Umbilical cord (tissue), 2 donors: ENCODE results near the gene ADAMTS6. TPM values are rescaled to one million over a fixed set of nuclear protein-coding genes. Genes with fewer than 3 reads are reported as not detected.
A peak's percentile ranks its signal among the peaks of the same experiment; 100 is the strongest.

Experiments used
- DNase-seq: peaks from one replicate; pipeline ENCODE4 v3.0.0-alpha.2; 2015; ENCODE audit warnings: low spot score
- total RNA-seq: library from RNA; depleted of rRNA; stranded (reverse); fragments of >200 nt; gene quantifications from one replicate; pipeline ENCODE4 v1.2.3, GENCODE V29; 2014; ENCODE audit warnings: low replicate concordance; ENCODE audit not compliant: insufficient read depth

ADAMTS6 gene
- total RNA-seq, 1 donor from 2014 or later: 104 TPM

DNA sequence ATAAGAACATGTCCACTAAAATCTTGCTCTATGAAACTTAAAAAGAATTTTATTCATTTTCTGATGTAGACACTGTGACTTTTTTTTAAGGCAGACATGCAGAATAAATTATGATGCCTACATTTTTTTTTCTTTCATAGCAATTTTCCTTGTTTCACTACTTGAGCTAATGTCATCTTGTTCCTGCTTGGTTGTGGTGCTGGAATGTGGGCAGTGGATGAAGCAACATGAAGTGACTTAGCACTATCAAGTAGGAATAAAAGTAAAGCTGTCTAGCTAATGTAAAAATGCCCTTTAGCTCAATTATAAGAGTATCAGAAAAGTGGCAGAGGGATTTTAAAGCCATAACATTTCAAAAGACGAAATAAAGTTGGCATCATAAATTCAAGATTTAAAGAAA lies 191.0 kb downstream of the ADAMTS6 start:
- DNase-seq: no peak

DNA sequence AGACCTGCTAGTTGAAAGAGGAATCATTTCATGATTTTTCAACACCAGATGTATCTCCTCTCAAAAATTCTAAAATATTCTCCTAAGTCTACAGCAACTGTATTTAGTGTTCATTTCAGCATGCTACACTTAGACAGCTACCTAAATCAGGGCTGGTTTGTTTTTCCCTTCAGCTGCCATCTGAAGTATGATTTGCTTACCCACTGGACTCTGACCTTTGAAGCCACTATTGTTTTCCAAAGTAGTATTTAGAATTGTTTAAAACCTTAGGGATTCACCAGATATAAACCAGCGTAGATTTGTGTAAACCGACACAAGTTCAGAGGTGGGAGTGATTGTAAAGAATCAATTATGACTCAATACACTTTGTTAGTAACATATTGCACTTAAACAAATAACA lies 193.1 kb downstream of the ADAMTS6 start:
- no peak for DNase-seq

DNA sequence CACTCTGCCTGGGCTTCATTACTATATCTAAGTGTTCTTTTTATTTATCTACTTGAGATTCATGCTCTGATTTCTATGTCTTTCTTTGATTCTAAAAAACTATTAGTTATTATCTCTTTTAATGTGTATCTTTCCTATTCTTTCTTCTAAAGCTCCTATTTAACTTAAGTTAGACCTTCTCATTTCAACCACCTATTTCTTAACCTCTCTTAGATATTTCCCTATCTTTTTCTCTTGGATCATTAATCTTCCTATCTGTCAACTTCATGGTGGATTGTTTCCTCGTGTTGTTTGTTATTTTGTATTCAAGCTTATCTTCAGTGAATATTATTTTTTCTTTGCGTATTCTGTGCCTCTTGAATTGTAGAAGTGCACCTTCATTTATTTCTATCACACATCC lies 202.1 kb downstream of the ADAMTS6 start:
- no peak for DNase-seq

DNA sequence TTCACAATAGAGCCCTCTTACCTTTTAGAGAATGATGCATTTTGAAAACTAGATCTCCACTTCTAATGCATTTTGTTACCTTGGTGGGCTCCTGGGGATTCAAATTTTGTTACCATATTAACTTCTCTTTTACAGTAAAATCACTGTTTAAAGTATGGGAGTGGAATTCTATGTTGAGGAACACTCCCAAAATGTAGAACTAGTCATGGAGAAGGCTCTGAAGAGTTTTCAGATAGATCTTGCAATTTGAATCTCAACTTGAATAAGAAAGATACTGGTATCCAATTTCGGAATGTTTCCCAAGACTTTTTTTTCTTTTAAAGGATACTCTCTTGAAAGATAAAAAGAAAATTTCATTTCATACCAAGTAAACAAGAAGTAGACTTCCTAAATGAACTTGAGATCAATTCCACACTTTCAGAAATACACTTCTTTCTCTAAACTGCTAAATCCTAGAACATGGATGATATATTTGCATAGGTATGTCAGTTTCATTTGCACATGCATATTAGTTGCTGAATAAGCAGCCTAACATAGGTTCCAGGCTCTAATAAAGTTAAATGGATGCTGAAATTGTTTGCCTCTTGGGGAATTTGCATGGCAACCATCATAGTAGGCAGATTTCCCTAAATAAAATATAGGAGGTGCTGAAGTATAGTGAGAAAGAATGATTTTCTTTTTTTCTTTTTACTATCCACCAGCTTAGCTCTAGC lies 205.4 kb downstream of the ADAMTS6 start:
- DNase-seq: no peak

DNA sequence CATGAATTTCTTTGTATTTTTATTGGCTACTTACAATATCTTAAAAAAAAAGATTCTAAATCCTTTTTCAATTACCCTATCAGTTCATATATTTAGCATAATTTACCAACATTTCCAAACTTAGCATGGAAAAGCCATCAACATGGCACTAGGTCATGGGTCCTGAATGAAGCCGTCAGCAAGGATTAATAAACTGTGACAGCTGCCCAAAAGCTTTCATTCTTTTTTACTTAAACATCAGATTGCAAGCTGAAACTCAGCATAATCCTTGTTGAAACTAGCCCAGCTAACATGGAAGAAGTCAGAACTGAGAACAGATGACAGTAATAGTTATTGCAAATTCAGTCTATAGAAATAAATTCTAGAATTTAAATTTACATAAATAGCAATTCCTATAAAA lies 209.8 kb downstream of the ADAMTS6 start:
- DNase-seq: no peak

DNA sequence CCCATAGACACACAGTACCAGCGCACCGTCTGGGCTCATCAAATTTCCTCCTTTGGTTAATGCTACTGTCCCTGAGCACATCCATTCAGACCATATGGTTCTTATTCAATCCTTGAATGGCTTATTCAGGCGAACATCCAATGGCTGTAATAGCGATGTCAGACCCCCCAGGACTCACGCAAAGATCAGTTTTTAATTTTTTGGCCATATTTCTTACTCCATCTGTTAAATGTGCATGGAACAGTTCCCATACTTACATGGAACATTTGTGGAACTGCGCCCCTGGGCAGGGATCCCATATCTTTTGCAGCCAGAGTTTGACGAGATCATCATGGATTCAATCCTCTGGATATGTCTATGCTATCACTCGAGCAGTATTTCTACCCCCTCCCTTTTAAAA lies 213.2 kb downstream of the ADAMTS6 start:
- DNase-seq: no peak

DNA sequence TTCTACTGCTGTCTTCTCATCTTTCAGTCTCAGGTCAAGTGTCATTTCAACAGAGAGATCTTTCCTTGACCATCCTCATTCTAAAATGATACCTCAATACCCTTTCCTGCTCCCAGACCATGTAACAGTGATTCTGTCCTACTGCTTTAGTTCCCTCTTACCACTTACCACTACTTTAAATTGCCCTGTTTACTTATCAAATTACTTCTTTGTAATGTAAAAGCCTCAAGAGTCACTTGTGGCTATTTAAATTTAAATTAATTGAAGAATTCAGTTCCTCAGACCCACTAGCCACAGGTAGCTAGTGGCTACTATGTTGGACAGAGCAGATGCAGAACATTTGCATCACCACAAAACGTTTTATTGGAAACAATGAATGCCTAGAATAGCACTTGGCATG lies 217.3 kb downstream of the ADAMTS6 start:
- no peak for DNase-seq

DNA sequence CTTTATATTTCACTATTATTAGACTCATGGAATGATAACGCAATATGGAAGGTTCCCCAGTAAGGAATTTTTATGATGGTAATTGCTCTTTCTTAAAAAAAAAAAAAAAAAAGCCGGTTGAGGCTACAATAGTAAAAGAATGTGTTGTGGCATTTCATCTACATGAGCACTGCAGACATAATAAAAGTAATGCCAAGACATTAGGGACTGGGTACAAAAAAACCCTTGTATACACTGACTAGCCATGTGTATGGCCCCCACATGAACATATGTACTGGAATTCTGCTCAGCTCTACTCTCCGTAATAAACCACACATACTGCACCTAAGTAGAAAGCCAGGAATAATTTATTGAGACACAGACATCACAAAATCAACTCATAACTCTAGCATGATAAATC lies 218.4 kb downstream of the ADAMTS6 start:
- no peak for DNase-seq

DNA sequence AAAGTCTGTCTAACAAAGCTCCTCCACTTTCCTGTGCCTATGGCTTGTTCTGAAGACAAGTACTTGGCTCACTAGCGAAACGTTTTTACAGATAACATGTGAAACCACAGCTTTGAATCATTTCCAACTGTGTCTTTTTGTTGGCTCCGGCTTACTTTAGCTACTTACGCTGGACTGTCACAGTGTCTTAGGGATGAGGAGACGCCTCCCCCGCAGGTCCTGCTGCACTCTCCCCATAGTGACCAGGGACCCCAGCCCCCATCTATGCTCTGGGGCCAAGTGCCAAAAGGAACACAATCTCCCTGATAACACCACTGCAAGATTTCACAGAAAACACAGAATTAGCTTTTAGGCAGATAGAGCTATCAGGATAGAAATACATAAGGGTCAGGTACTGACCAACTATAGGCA lies 219.1 kb downstream of the ADAMTS6 start:
- peak; percentile 84 for DNase-seq

DNA sequence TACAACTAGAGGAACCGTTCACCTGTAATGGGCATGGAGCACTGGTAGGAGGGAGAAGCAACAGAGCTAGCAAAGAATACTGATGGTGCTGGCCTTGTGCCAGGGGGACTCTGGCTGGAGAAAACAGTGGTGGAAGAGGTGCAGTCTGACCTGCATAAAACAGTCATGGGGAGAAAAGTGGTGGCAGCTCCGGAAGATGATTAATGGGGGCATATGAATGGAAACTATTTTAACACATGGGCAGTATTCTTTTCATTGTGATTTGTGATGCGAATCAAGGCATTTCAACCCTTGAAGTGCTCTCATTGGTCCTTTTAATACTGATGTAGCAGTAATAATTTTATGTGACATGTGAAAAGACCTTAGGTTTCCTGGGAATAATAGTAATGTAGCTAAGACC lies 219.6 kb downstream of the ADAMTS6 start:
- no peak for DNase-seq

DNA sequence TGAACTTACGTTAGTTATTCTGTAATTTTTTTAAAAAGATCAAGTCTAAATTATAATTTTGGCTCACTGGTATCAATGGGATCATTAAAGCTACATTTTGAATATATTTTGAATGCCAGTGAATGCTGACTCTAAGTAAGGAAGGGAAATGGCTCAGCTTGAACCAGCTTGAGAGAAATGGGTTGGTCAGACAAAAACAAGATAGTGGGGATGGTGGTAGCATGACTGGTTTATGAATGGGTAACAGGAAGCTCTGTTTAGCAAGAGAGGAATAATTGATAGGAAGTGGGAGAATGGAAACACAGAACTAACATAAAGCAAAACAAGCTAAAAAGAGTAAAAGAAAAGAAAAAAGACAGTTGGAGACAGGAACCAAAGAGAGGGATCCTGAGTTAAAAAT lies 220.2 kb downstream of the ADAMTS6 start:
- no peak for DNase-seq

DNA sequence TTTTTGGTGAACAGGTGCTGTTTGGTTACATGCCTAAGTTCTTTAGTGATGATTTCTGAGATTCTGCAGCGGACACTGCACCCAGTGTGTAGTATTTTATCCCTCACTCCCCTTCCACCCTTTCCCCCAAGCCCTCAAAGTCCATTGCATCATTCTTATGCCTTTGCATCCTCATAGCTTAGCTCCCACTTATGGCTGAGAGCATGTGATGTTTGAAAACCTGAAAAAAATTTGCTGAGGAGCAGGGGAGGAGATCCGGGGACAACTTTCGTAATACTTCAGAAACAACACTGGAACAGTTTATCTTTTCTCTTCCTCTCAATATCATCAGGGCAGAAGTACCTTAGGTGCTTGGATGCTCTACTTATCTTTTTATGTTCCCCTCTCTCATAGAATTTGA lies 226.4 kb downstream of the ADAMTS6 start:
- no peak for DNase-seq

DNA sequence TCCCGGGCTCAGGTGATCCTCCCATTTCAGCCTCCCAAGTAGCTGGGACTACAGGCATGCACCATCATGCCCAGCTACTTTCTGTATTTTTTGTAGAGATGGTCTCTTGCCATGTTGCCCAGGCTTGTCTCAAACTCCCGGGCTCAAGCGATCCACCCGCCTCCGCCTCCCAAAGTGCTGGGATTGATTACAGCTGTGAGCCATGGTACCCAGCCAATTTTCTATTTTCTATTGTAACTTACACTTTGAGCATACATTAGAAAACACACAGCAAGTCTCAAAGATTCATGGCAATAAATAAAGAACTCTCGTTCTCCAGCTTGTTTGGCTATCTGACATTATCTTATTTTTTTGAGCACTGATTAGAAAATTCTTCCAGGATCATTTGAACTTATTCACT lies 228.7 kb downstream of the ADAMTS6 start:
- DNase-seq: no peak

DNA sequence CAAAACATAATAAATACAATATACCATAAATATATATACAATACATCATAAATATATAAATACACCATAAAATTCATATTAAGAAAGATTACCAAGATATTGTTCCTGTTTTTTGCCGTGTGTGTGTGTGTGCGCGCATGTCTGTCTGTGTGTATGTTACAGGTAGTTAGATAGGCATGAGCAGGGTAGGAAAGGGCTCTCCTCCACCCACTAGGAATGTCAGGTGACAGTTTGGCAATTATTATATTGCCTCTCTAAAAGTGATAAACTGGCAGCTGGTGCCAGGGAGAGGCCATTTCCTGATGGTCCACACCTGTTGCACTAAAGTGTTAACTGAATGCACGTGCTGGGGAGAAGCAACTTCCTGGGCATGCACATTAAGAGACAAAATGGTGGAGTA lies 232.8 kb downstream of the ADAMTS6 start:
- DNase-seq: no peak

DNA sequence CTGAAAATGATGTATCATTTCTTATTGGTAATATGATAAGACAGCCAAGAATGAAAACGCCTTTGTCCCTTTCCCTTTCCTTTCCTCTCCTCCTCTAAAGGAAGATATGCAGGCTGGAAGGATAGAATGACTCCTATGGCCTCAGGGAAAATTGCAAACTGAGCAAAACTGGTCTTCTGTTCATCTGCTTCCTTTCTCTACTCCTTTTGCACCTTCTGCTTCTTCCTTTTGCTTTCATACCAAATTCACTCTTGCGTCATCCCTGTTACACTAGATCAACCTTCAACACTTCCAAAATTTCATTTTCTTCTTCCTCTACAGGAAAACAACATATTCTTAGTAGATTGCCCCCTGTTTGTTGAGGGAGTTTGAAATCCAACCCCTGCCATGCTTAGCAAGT lies 234.1 kb downstream of the ADAMTS6 start:
- DNase-seq: no peak

DNA sequence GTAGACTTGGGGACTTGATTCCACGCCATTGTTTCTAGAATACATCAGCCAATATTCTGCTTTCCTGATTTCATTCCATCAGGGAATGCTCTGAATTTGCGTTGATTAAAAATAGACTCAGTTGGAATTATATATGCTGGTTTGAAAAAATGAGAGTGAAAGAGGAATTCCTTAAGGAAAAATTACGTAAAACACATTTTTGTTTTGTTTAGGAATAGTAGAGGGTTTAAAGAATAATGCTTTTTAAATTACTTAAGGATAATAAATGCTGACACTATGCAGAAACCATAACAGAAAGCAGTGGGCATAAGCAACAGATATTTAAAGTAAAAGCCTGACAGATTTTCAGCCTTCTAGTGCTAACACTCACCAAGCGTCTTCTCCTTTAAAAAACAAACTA lies 235.0 kb downstream of the ADAMTS6 start:
- DNase-seq: peak; percentile 48

DNA sequence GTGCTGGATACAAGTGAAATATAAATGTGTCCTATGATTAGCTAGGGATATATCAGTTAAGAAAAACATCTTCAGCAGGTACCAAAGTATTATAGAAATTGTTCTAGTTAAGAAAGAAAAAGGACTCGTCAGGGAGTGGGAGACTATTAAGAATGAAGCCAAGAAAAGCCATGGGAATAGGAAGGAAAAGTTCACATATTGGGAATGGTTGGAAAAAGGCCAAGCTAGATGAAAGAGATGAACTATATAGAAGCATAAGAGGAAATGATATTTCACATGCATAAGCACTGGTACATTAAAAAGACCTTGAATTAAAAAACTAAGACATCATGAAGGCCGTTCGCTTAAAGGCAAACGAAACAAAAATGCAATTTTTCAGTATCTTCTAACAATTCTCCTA lies 237.7 kb downstream of the ADAMTS6 start:
- no peak for DNase-seq

DNA sequence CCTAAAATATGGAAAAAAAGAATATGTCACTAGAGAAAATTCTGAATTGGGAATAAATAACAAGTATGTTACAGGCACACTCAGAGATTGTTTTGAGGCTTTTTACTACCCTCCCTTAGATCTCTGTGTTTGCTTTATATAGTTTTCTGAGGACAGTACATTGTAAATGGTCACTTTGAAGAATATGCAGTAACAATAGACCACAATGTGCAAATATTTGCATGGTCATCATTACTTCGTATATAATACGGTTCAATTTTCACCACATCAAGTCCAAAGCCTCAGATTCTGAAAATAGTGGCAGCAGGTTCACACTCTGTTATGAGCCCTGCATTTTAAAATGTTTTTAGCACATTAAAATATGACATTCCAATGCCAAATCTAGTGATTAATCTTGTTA lies 238.6 kb downstream of the ADAMTS6 start:
- no peak for DNase-seq

DNA sequence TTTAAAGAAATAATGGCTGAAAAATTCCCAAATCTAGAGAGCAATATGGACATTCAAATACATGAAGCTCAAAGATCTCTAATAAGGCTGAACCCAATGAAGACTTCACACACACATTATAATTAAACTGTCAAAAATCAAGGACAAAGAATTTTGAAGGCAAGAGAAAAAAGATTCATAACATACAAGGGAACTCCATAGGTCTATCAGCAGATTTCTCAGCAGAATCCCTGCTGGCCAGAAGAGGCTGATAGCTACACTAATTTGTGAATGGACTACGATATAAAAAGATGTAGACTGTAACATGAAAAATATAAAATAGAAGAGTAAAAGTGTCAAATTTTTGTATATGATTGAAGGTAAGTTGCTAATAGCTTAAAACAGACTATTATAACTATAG lies 251.9 kb downstream of the ADAMTS6 start:
- DNase-seq: no peak

DNA sequence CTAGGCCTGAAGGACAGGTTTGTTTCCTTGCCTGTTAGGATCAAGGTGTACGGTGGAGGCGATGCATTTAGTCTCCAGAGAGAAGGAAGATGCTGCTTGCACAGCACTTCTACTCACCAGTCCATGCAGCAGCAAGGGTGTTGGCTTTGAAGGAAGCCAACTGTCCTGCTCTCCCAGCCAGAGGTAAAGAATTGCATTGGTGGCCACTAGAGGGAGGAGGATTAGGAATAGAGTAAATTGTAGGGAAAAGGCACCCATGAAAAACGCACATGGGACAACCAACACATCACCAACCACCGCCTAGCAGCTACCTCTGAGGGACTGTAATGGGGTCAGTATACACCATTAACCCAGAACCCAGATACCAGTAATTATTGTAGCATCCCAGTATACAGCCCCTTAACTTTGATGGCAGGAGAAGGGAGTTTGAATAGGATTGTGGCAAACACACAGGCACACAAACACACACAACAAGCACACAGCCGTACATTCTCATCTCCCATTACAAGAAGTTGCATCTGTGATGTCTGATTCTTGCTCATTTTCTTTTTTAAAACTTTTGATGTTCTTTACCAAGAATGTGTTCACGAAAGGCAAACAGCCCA lies 267.7 kb downstream of the ADAMTS6 start:
- DNase-seq: no peak

DNA sequence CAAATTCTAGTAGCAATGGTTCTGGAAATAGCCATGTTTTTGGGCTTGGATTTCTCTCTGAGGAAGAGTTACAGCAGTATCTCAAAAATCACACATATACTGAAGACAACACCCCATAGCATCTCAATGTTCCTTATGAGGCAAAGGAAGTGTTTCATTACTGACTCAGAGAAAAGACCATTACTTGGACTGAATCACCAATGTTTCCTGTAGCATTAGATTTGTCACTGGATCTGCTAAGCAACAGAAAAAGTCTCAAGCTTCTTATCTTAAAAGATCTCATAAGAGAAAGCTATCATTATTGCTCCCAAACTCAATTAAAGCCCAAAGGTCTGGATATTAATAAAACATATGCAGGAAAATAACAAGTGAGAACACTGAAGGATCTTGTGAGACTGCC lies 272.4 kb downstream of the ADAMTS6 start:
- no peak for DNase-seq

DNA sequence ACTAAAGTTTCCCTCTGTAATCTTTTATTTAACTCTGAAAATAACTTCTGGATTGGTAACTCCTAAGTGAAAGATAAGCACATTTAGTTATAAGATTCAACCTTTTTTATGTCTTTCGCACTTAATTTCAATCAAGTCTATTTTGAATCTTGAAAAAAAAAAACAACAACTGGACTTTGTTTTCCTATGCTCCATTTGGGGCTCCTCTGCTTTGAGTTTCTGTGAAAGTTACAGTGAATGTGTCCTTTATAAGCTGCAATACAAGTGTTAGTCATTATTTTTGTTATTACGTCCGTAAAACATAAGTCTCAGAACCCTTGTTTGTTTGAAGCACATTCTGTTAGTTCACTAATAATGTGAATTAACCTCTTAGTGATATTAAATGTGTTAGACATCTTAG lies 276.8 kb downstream of the ADAMTS6 start:
- no peak for DNase-seq

DNA sequence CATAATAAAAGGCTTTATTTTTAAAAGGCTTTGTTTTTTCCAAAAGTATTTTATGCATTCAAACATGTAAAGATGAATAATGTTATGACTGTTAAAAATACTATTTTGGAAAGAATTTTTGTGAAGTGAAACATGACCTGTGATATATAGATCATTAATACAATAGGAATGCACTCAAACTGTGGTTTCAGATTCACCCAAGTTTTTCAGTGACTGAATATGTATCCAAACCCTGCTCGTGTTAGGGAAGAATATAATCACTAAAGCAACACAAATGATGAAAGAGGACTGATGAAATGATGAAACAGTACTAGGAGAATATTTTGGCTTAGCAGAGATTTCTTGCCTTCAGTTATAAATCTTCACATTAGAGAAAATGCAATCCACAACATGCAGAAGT lies 278.0 kb downstream of the ADAMTS6 start:
- no peak for DNase-seq
